NCI-H345 treated with DMSO at 0.1 percent for 48 hours (cell line): Measurements from ENCODE around the gene MAPKAPK3.

ENCODE experiments used
- DNase-seq: peaks from one replicate; lab custom pipeline; 2025; ENCODE audit not compliant: unreplicated experiment; lab: John Stamatoyannopoulos, UW

MAPKAPK3 gene

DNA sequence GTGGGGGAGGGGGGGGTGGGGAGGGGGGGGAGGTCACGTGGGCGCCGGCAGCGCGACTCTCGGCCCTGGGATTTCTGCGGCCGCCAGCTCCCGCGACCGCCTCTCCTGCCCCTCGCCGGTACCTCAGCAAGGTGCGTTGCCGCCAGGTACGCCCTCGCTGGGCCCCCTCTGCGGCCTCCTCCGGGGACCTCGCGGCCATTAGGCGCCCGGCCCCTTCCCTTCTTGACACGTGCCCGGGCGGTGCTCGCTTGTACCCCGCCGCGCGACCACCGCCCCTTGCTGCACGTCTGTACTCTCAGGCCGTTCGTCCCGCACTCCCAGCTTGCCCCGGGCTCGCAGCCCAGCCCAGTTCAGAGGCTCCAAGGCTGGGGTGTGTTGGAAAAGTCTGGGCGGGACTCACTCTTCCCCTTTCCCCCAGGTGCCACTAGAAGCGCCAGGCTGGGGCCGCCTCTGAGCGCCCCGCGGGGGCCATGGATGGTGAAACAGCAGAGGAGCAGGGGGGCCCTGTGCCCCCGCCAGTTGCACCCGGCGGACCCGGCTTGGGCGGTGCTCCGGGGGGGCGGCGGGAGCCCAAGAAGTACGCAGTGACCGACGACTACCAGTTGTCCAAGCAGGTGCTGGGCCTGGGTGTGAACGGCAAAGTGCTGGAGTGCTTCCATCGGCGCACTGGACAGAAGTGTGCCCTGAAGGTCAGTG, at the start of gene MAPKAPK3:
Gene MAPKAPK3, plus strand, starts transcription at position 56 of the 696 bp plus-strand sequence. Its CDS starts 415 bp downstream, at position 471.
- DNase-seq: no peak

DNA sequence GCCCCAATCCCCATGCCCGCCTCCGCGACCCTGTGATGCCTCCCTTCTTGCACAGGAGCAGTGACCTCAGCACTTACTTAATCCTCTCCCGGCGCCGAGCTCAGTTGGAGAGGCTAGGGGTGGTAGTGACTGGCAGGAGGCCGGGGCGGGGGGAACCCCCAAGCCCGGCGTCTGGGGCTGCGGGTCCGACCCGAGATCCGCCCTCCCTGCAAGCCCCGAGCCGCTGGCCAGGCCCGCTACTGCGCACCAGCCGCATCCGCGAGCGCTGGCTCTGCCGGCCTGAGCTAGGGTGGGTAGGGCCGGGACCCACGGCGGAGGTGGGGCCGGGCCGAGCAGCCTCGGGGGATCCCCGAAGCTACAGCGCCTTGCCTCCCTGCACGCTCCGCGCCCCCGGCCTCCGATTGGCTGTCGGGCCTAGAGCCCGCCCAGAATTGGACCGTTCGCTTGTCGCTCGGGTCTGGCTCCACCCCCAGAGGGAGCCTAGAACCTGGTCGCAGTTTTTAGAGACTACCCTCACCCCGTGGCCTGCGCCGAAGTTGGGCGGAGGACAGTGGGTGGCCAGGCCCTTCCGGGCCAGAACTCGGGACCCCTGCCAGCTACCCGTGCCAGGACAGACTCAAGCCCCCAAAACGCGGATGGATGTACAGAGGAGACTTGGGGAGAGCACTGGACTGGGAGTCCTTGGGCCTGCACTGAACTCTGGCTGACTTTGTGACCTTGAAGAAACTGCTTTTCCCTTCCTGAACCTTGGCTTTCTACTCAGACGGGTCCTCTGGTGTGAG, 49.4 kb upstream of the MAPKAPK3 start, which contains the start of gene C3orf18:
Gene C3orf18, minus strand, starts transcription at position 362 of the 782 bp plus-strand sequence. CDS start 2,048 bp downstream, outside the sequence.
- DNase-seq: no peak

DNA sequence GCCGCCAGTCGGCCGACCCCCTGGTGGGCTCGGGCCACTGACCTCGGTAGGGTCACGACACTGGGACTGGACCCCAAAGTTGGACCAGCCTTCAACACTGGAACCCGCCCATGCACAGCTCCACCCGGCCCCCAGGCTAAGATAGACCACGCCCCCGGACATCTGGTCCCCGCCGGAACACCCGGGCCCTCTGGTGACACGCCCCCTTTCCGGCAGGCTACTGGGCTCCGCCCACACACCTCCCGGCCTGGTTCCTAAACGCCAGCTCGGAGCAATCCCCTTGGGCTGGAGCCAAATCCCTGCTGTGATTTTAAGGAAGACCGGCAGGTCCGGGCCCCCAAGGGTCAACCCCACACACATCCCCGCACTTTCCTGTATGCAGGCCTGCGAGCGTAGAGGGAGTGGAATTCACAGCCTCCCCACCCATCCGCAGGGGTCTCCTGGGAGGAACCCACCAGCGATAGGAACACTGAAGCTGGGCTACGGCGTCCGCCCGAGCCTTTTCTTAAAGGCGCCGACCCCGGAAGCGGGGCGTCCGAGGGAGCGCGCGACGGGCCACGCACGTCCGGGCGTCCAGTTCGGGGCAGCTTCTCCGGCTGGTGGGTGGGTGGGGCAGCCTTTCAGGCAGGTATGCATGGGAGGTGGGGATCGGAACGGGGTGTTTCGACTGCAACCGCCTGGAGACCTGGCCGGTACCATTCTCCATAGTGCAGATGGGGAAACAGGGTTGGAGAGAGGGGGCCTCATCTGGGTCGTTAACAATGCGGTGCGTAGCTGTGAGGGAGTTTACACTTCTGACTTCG, 47.8 kb upstream of the MAPKAPK3 start, which contains the start of gene HEMK1:
Gene HEMK1, plus strand, starts transcription at position 576 of the 803 bp plus-strand sequence. CDS start 1,583 bp downstream, outside the sequence.
- peak; percentile 72 for DNase-seq

DNA sequence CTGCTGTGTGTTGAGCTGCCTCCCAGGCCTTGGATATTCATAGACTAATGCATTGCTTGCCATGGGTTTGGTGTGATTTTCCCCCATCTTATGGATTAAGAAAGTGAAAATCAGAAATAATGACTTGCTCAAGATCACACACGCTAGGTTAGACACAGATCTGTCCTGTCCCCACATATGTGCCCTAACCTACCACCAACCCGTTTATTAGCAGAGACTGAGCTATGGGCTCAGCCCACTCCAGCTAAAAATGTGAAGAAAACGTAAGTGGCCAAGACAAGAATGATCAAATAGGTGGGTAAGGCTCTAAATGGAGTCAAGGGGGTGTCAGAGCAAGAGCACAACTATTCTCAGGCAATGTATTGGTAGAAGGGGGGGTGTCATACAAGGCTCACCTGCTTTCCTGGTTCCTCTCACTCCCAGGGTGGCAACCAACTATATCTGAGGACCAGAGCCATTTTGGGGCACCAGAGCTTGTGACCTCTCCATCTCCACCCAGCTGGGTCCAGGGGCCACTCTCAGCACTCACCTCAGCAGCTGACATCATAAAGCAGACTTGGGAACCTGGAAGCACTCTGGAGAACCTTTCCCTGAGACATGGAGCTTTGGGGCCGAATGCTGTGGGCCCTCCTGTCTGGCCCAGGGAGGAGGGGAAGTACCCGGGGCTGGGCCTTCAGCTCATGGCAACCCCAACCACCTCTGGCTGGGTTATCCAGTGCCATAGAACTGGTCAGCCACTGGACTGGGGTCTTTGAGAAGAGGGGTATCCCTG, 46.3 kb upstream of the MAPKAPK3 start:
- no peak for DNase-seq

DNA sequence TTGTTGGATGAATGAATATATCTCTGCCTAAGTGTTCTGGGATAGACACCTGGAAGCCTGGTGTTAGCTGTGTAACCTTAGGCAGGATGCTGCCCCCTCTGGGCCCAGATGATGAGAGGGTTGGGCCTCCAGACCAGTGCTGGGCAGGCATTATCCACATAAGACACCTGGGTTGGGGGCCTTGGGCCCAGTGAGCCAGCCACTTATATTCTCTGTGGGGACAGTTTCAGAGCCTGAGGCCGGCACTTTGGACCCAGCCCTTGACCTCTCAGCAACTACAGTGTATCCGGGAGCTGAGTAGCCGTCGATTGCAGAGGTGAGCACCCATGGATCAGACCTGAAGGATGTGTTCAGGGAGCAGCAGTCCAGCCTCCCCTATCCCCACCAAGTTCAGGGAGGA, 45.5 kb upstream of the MAPKAPK3 start:
- no peak for DNase-seq

DNA sequence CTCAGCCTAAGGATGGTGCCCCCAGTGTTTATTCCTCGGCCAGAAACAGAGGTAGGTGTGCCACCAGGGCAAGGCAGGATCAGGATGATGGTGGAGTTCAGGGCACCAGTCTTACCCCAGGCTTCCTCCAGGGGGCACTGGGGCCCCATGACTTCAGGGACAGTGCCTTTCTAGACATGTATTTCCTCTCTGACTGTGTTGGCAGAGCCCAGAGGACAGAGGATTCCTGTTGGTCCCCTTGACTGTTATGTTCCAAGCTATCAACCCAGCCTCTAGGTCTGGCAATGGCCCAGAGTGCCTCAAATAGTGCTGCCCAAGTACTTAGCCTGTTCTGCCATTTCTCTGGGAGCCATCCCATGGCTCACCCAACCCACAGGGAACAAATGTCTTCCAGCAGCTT, 44.8 kb upstream of the MAPKAPK3 start:
- peak; percentile 4 for DNase-seq

DNA sequence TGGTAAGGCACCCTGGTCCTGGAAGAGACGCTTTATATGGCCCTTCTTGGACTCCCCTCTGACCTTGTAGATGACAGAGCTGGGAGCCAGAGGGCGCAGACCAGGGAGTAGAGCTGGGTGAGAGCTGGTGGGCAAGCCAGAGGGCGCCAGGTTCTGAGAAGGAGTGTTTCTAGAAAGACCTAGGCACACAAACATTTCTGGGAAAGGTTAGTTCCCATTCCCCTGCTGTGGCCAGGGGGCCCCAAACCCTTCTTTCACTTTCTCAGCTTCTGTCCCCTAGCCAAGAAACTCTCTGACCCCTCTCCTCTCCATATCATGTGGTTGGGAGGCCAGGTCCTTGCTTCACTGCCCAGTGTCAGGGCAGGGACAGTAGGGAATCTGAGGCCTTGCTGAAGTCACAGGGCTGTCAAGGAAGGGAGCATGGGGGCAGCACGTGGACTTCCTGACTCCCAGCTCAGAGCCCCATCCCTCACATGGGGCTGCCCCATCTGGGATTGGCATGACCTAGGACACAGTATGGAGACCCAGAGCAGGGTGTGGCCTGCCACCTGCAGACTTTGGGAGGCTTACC, 44.1 kb upstream of the MAPKAPK3 start:
- no peak for DNase-seq

DNA sequence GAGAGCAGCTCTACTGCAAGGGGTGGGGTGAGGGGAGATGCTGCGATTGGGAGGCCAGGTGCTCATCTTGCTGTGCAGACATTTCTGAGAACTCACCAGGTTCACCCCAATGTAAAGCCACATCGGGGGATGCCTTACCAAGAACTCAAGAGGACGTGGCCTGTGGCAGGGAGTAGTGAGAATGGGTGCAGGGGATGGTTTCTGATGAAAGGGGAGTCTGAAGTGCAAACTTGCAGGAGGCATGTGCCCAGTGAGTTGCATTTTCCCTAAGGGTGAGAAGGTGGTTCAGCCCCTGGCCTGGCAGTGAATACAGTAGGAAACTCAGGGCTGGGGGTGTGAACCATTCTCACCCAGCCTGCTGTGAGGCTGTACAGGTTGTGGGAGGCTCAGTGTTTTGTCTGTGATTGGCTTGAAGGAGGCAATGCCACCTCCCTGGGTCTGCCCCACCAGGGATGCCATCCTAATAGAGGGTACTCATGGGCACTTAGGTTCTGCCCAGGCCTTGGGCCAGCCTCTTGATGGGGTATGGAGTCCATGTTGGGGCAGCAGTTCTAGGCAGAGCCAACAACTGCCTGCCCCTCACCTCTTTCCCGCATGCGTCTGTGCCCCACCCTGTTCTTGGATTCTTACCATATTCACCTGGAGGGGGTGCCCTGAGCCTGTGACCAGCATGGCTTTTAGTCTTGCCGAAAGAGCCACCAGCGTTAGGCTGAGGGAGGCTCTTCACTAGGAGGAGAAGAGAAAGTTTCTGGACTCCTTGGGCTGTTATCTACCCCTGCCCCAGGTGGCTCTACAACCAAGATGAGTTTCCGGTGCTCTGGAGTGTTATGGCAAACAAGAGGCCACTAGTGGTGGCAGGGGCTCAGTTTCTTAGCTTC, 43.1 kb upstream of the MAPKAPK3 start:
- DNase-seq: no peak

DNA sequence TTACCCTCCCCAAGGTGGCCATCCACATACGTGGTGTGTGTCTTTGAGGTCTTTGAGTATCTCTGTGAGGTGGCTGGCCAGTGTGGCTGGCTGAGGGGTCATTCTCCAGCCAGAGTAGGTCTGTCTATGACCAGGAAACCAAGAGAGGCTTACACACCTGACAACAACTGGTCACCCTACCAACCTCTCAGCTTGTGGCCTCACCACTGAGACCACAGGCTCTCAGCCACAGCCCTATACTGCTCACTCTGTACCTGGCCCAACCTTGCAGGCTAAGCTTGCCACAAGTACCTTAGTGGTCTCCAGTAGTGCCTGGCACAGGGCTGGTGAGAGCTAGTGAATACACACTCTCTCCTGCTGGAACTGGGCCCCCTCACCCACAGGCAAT, 42.5 kb upstream of the MAPKAPK3 start:
- DNase-seq: no peak

DNA sequence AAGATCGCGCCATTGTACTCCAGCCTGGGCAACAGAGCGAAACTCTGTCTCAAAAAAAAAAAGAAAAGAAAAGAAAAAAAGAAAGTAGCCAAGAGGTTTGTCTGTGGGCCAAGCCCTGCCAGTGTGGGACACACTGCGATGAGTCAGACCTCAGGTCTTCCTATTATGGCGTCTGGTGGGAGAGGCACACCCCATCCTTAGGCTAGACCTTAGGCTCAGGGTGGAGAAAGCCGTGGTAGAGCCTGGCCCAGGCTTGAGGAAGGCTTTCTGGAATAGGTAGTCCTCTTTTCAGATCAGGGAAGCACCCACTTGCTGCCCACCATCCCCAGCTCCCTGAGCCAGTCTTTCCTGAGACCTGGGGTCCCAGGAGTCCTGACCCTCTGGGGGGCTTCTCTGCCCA, 41.6 kb upstream of the MAPKAPK3 start:
- DNase-seq: no peak

DNA sequence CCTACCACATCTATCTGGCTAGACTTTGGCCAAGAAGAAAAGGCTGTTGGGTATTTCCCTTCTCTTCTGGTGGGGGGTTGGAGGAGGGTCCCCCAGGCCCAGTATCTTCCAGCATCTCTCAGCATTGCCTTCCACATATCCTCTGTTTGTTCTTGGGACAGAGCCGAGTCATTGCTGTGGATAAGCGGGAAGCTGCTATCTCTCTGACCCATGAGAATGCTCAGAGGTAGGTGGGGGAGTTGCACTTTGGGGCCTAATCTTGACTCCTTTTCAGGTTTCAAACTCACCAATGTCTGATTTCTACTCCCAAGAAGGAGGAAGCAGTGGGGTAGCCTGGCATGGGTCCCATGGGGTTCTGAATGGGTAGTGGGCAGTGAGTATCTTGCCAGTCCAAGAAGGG, 39.6 kb upstream of the MAPKAPK3 start:
- no peak for DNase-seq

DNA sequence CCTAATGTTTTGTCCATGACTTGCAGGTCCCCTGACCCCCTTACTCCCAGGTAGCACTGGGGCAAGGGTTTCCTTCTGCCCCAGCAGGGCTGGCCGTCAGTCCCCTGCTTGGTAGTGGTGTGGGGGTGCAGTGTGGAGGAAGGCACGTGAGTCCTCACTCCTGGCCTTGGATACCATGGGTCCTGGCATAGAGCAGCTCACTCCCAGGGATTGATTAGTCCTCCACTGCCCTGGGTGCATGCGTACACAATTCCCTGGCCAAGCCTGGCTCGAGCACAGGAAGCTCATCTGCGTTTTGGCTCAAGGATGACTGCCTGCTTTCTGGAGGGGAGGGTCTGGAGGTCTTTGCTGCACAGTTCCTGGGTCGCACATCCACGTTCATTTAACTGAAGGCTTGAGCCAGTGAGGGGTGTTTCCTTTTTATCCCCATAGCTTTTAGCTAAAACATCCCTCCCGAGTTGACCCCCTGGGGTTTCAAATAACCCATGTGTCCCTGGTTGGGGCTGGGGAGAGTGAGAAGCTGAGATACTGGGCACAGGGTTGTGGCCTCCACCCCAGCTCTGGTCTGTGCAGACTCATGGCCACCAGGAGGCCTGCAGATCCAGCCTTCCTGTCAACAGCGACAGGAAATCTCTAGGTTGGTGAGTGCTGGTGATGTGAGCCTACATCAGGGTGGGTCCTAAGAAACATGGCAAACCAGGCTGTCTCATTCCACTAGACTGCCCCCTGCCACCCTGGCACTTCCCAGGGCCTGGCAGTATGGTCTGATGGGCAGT, 36.1 kb upstream of the MAPKAPK3 start:
- no peak for DNase-seq

DNA sequence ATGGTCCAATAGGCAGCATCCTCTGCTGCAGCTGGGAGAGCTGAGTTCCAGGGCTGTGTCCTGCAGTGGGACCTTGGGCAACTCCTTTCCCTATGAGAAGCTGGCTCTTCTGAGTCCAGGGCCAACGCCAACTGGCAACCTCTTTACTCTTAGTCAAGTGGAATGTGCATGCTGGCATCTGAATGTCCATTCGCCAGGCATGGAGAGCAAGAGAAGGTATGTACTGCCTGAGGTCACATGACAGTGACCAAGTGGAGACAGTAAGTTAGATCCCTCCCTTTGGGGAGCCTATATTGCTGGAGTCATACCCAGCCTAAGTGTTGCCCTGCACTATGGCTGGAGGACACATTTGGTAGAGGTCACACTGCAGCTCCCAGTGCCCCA, 35.5 kb upstream of the MAPKAPK3 start:
- DNase-seq: no peak

DNA sequence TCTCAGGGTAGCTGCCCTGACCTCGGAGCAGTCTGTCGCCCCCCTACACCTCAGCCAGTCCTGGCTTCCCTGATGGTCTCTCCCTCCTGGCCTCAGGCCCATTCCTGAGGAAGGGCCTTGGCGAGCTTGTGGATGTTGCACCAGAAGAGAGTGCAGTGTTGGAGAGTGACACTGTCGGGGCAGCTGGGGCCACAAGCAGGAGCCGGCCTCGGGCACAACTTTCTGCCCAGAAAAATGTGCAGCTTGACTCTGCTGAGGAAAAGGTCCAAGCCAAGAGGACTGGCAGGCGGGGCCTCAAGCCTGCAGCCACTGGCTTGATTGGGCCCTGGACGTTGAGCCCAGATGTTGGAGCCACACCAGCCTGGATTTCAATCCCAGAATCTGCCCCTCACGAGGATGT, 34.9 kb upstream of the MAPKAPK3 start:
- no peak for DNase-seq

DNA sequence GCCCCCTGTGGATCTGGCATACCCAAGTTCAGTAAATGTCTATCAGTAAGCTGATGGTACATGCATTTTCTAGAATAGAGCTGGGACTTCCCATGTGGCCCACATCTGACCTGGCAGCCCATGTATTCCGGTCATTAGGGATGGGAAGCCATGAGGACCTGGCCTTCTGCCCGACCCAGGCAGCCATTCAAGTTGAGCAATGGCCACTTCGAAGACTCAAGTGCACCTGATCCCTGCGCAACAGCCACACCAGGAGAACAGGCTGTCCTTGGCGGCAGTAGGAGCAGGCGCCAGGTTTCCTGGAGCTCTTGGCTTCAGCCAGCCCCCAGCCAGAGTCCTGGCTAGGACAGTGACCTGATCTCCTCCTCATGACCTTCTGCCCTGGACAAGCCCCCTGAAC, 33.1 kb upstream of the MAPKAPK3 start:
- DNase-seq: no peak

DNA sequence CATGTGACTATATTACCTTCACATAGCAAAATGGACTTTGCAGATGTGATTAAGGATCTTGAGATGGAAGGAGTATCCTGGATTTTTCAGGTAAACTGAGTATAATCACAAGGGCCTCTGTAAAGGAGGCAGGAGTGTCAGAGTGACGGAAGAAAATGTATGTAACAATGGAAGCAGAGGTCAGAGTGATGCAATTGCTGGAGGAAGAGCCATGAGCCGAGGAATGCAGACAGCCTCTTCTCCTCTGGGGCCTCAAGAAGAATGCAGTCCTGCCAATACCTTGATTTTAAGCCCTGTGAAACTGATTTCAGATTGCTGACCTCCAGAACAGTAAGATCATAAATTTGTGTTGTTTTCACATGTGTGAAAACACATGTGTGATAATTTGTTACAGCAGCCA, 32.6 kb upstream of the MAPKAPK3 start:
- no peak for DNase-seq

DNA sequence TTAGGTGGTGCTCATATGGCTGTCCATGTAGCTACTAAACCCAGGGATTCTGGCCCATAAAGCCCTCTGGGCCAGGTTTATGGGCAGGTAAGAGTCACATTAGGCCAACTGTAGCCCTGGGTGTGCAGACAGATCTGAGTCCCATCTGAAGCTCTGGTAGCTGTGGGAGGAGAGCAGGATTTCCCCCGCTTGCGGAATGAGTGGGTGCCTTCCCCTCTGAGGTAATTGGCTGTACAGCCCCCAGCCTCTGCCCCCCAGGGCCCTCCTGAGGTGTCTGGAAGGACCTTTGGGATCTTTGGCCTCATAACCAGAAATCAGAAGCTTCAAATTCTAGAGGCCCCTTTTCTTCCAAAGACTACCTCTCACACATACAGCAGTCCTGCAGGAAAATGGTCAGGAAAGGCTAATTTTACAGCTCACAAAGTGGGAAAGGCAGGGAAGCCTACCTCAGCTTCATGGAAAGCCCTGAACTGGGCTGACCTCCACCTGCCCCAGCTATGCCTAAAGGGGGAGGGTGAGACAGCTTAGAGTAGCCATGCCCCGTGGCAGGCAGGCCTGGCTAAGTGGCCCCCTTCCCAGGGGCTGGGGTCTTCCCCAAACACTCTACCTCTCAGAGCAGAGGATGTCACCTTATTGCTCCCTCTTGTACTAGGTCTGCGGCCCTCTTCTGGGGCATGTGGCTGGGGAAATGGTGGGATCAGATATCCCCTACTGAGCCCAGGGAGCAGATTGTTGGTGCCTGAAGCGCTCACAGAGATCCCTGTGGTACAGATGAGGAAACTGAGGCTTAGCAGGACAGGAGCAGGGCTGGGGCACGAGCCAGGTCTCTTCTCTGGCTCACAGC, 30.8 kb upstream of the MAPKAPK3 start:
- no peak for DNase-seq

DNA sequence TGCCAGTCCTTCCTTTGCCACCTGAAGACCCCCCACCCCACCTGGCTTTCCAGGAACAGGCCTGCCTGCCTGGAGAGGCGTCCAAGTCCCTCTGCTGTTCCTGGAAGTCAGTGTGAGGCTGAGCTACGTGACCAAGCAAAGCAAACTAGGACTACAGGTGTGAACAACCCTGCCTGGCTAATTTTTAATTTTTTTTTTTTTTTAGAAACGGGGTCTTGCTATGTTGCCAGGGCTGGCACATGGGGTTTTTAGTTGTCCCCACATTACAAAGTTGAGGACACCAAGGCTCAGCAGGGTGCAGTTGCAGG, 30.2 kb upstream of the MAPKAPK3 start:
- no peak for DNase-seq
